H1 (cell line): ENCODE results near the gene OXER1. TPM values are rescaled to one million over a fixed set of nuclear protein-coding genes. Genes with fewer than 3 reads are reported as not detected.

Experiments used
- CTCF ChIA-PET: fragments of 300-600 bp; sonication (Branson Sonifier 250); formaldehyde crosslinking; loops from one replicate; lab custom pipeline; 2021; ENCODE audit not compliant: partially characterized antibody; lab: Charles Lee
- POLR2A ChIA-PET: fragments of 300-600 bp; sonication (Branson Sonifier 250); formaldehyde crosslinking; loops from one replicate; lab custom pipeline; 2021; ENCODE audit warnings: inconsistent platforms; ENCODE audit not compliant: partially characterized antibody; lab: Charles Lee
- DNase-seq, 2 experiments: peaks; one replicate each; pipeline versions ENCODE4 v3.0.0 to v3.0.0-alpha.2; 2010 to 2022; ENCODE audit warnings: low spot score in 2 of 2, low read depth in 1 of 2, mixed read lengths in 1 of 2
- FAIRE-seq: peaks from 2 replicates; lab custom pipeline; 2011; peaks lifted over from hg19 to GRCh38; lab: Jason Lieb, UNC
- H2AFZ ChIP-seq: 2 replicates; pipeline ENCODE4 v1.8.1; 2012; ENCODE audit warnings: low read length, inconsistent platforms
- H2AK5ac ChIP-seq: 2 replicates; pipeline ENCODE4 v1.6.1; 2013; ENCODE audit warnings: low read depth, low read length
- H2BK120ac ChIP-seq: replicated peaks from 2 replicates; pipeline ENCODE3; 2013; ENCODE audit warnings: low read depth, low read length, inconsistent platforms
- H2BK12ac ChIP-seq: 2 replicates; pipeline ENCODE4 v1.6.1; 2013; ENCODE audit warnings: low read depth, low read length
- H2BK15ac ChIP-seq: 2 replicates; pipeline ENCODE4 v1.6.1; 2013; ENCODE audit warnings: low read length
- H2BK20ac ChIP-seq: 2 replicates; pipeline ENCODE4 v1.6.1; 2013; ENCODE audit warnings: low read length
- H2BK5ac ChIP-seq: 2 replicates; pipeline ENCODE4 v1.6.1; 2013; ENCODE audit warnings: low read depth, low read length
- H3K14ac ChIP-seq: 2 replicates; pipeline ENCODE4 v1.6.1; 2013; ENCODE audit warnings: inconsistent platforms; ENCODE audit not compliant: insufficient read length
- H3K18ac ChIP-seq: 2 replicates; pipeline ENCODE4 v1.6.1; 2013; ENCODE audit warnings: low read length; ENCODE audit errors: extremely low read depth
- H3K23ac ChIP-seq: 2 replicates; pipeline ENCODE4 v1.6.1; 2013; ENCODE audit warnings: inconsistent platforms; ENCODE audit not compliant: insufficient read length
- H3K23me2 ChIP-seq: 2 replicates; pipeline ENCODE4 v1.6.1; 2013; ENCODE audit warnings: low read depth, low read length
- H3K27ac ChIP-seq: 2 replicates; pipeline ENCODE4 v1.6.1; 2011; ENCODE audit warnings: low read depth, low read length, inconsistent platforms
- H3K27me3 ChIP-seq, 4 experiments: replicated peaks in 1 of 4; 1 replicate in 1 of 4; 2 replicates in 3 of 4; pipeline versions ENCODE4 v1.6.1 to v1.8.1; 2011 to 2013; ENCODE audit warnings: low read length in 3 of 4, mild to moderate bottlenecking in 3 of 4, inconsistent platforms in 2 of 4, mixed read lengths in 2 of 4, moderate library complexity in 1 of 4; ENCODE audit not compliant: control insufficient read depth in 3 of 4, insufficient read depth in 3 of 4; ENCODE audit errors: extremely low read depth in 1 of 4
- H3K36me3 ChIP-seq, 4 experiments: 2 replicates each; pipeline versions ENCODE4 v1.6.1 to v1.8.1; 2011 to 2013; ENCODE audit warnings: mild to moderate bottlenecking in 4 of 4, low read length in 3 of 4, moderate library complexity in 2 of 4, control low read depth in 1 of 4, inconsistent platforms in 1 of 4; ENCODE audit not compliant: insufficient read depth in 4 of 4, control insufficient read depth in 2 of 4
- H3K4ac ChIP-seq: replicated peaks from 2 replicates; pipeline ENCODE3; 2013; ENCODE audit warnings: low read length, low read depth, mixed read lengths, inconsistent platforms; ENCODE audit not compliant: insufficient read length
- H3K4me1 ChIP-seq, 4 experiments: replicated peaks in 1 of 4; 1 replicate in 1 of 4; 2 replicates in 3 of 4; pipeline versions ENCODE4 v1.6.1 to v1.8.1; 2011 to 2013; ENCODE audit warnings: low read length in 3 of 4, inconsistent platforms in 2 of 4, mixed read lengths in 1 of 4; ENCODE audit not compliant: insufficient read depth in 4 of 4, control insufficient read depth in 3 of 4
- H3K4me2 ChIP-seq, 2 experiments: 2 replicates each; pipeline versions ENCODE4 v1.6.1 to v1.8.1; 2011 to 2013; ENCODE audit warnings: low read depth in 2 of 2, low read length in 2 of 2, control low read depth in 1 of 2, inconsistent platforms in 1 of 2, mild to moderate bottlenecking in 1 of 2; ENCODE audit not compliant: insufficient read depth in 1 of 2
- H3K4me3 ChIP-seq, 4 experiments: fragments of 200-600, 300-600 bp in 1 of 4; sonication (generic), shearing (Covaris generic), sonication (Bioruptor Twin) in 1 of 4; 2 replicates each; pipeline versions ENCODE4 v1.5.1 to v1.8.1; 2011 to 2016; ENCODE audit warnings: low read length in 4 of 4, low read depth in 3 of 4, control low read depth in 2 of 4, inconsistent platforms in 2 of 4, mild to moderate bottlenecking in 2 of 4, mixed read lengths in 1 of 4, moderate library complexity in 1 of 4; ENCODE audit not compliant: insufficient read depth in 2 of 4; ENCODE audit errors: extremely low read depth in 1 of 4
- H3K56ac ChIP-seq: replicated peaks from 2 replicates; pipeline ENCODE3; 2013; ENCODE audit warnings: low read depth, mild to moderate bottlenecking, mixed read lengths, low read length, inconsistent platforms; ENCODE audit not compliant: insufficient read length
- H3K79me1 ChIP-seq: 2 replicates; pipeline ENCODE4 v1.6.1; 2013; ENCODE audit warnings: low read depth, low read length, control low read depth
- H3K79me2 ChIP-seq, 2 experiments: 2 replicates each; pipeline versions ENCODE4 v1.6.1 to v1.8.1; 2012 to 2013; ENCODE audit warnings: low read length in 2 of 2, mild to moderate bottlenecking in 2 of 2, inconsistent platforms in 1 of 2; ENCODE audit not compliant: insufficient read depth in 2 of 2, control insufficient read depth in 1 of 2
- H3K9ac ChIP-seq, 4 experiments: replicated peaks in 1 of 4; 1 replicate in 1 of 4; 2 replicates in 3 of 4; pipeline versions ENCODE4 v1.6.1 to v1.8.1; 2011 to 2013; ENCODE audit warnings: low read depth in 3 of 4, low read length in 3 of 4, control low read depth in 2 of 4, mild to moderate bottlenecking in 2 of 4, moderate library complexity in 2 of 4, inconsistent platforms in 1 of 4; ENCODE audit errors: extremely low read depth in 1 of 4
- H3K9me3 ChIP-seq, 2 experiments: 2 replicates each; pipeline versions ENCODE4 v1.6.1 to v1.8.1; 2012 to 2013; ENCODE audit warnings: mild to moderate bottlenecking in 2 of 2, moderate library complexity in 2 of 2, control low read depth in 1 of 2, inconsistent platforms in 1 of 2, low read depth in 1 of 2, low read length in 1 of 2, mixed read lengths in 1 of 2; ENCODE audit not compliant: insufficient read depth in 2 of 2
- H4K20me1 ChIP-seq, 2 experiments: replicated peaks in 1 of 2; 2 replicates each; pipeline versions ENCODE3 to v1.8.1; 2011 to 2013; ENCODE audit warnings: inconsistent platforms in 2 of 2, low read length in 2 of 2, mild to moderate bottlenecking in 1 of 2; ENCODE audit not compliant: insufficient read depth in 2 of 2, control insufficient read depth in 1 of 2
- H4K5ac ChIP-seq: 2 replicates; pipeline ENCODE4 v1.6.1; 2013; ENCODE audit warnings: low read length, low read depth, mixed read lengths, inconsistent platforms; ENCODE audit not compliant: insufficient read length
- H4K8ac ChIP-seq: 2 replicates; pipeline ENCODE4 v1.8.0; 2013; ENCODE audit warnings: mild to moderate bottlenecking, moderate library complexity, low read length, inconsistent platforms; ENCODE audit not compliant: insufficient read depth; ENCODE audit errors: extremely low read depth
- H4K91ac ChIP-seq: replicated peaks from 2 replicates; pipeline ENCODE3; 2013; ENCODE audit warnings: low read length, mixed read lengths, inconsistent platforms; ENCODE audit not compliant: insufficient read length
- BACH1 ChIP-seq: IDR thresholded peaks from 2 replicates; pipeline ENCODE4 v1.6.1; 2012; ENCODE audit warnings: low read length, improper control_type of control experiment
- CBX8 ChIP-seq: fragments of 300-800, 300-1000 bp; sonication (generic); IDR thresholded peaks from 2 replicates; pipeline ENCODE4 v1.7.1; 2016; ENCODE audit warnings: low read depth, low read length, borderline replicate concordance
- EZH2 ChIP-seq: fragments of 200-600 bp; sonication (generic); IDR thresholded peaks from 2 replicates; pipeline ENCODE4 v1.7.1; 2012; ENCODE audit warnings: low read depth, mild to moderate bottlenecking, moderate library complexity, low read length, inconsistent platforms; ENCODE audit not compliant: severe bottlenecking
- KDM1A ChIP-seq: fragments of 200-600, 300-600 bp; sonication (generic); IDR thresholded peaks from 2 replicates; pipeline ENCODE4 v1.7.1; 2016; ENCODE audit warnings: mild to moderate bottlenecking, low read length, borderline replicate concordance
- PHF8 ChIP-seq: fragments of 200-600 bp; sonication (generic); conservative IDR thresholded peaks from 2 replicates; pipeline ENCODE4 v1.7.1; 2012; ENCODE audit warnings: low read depth, mild to moderate bottlenecking, inconsistent platforms, low read length, moderate library complexity
- POLR2AphosphoS5 ChIP-seq: IDR thresholded peaks from 2 replicates; pipeline ENCODE4 v1.6.1; 2011; ENCODE audit warnings: low read depth, low read length
- RFX5 ChIP-seq: IDR thresholded peaks from 2 replicates; pipeline ENCODE4 v1.6.1; 2011; ENCODE audit warnings: low read depth, low read length, improper control_type of control experiment, borderline replicate concordance
- TAF1 ChIP-seq: IDR thresholded peaks from 2 replicates; pipeline ENCODE4 v1.6.1; 2011; ENCODE audit warnings: mild to moderate bottlenecking, low read depth, low read length
- TEAD4 ChIP-seq: IDR thresholded peaks from 2 replicates; pipeline ENCODE4 v1.6.1; 2012; ENCODE audit warnings: low read depth, low read length, inconsistent platforms, mixed read lengths
- USF2 ChIP-seq: IDR thresholded peaks from 2 replicates; pipeline ENCODE4 v1.6.1; 2011; ENCODE audit warnings: low read length, improper control_type of control experiment
- ZNF274 ChIP-seq: IDR thresholded peaks from 2 replicates; pipeline ENCODE4 v1.7.0; 2012; ENCODE audit warnings: low read length, borderline replicate concordance; ENCODE audit errors: extremely low read depth
- WGBS, 2 experiments: shearing (Covaris generic) in 1 of 2; methylation state at CpG; one replicate each; pipeline versions ENCODE4 v1.1.6 to v1.1.7; 2013 to 2015; ENCODE audit warnings: low lambda C conversion rate in 2 of 2, mixed read lengths in 2 of 2, inconsistent platforms in 1 of 2, low coverage in 1 of 2, missing lambda C conversion rate in 1 of 2; ENCODE audit not compliant: insufficient replicate concordance in 2 of 2, insufficient coverage in 1 of 2, insufficient read length in 1 of 2; ENCODE audit errors: extremely low coverage in 1 of 2, missing lambda C conversion rate in 1 of 2; 5-methylcytosine and 5-hydroxymethylcytosine counted together
- polyA plus RNA-seq, 7 experiments: library from polyadenylated mRNA; depleted of rRNA in 3 of 7; stranded (reverse) in 5 of 7; unstranded in 2 of 7; fragments of >200 nt in 5 of 7; fragments of 200-250 nt in 2 of 7; gene quantifications; 1 replicate in 5 of 7; 2 replicates in 1 of 7; 4 replicates in 1 of 7; pipeline versions ENCODE4 v1.2.1 to v1.2.3, GENCODE V29; 2011 to 2013; ENCODE audit warnings: missing spikeins in 2 of 7, mixed read lengths in 2 of 7
- total RNA-seq: library from RNA; stranded (reverse); fragmentation: NEBNext Ultra II Directional; extraction: Animal tissue kit (Norgen Biotek cat#: 25700); gene quantifications from 2 replicates; pipeline ENCODE4 v1.2.1, GENCODE V29; 2021

Gene OXER1
- total and polyA plus RNA-seq, 2 of the 8 experiments (the other 6 are each of a cell fraction or from before 2014, with no cell fraction given), result 1.2 to 2.9 TPM

GRCh38 chr2:42808301-42808700, 44.4 kb upstream of the OXER1 start:
- no peak overlapping the region for H2AFZ ChIP-seq
- no peaks in the 10 kb centered on the region for H3K27me3 ChIP-seq
- no peak overlapping the region for H3K23ac ChIP-seq
- H3K14ac ChIP-seq, result no peak overlapping the region
- no peak overlapping the region; the same call in 1 of the 2 replicates for H2BK15ac ChIP-seq
- ChIA-PET CTCF (interaction anchor here (0.7 to 1.0 kb wide), 2 partner anchors 38 to 302 kb away, joined by 3 read pairs; no protein-coding TSS in a partner anchor), POLR2A (interaction anchor here (3.5 kb wide), 1 partner anchor 16 kb away, joined by 61 read pairs; the partner anchor contains the start of gene HAAO)
- WGBS, 2 experiments, result 92% methylated on average over 5 of the region's 5 CpGs; no CpG with 5 or more reads in 1 of the 2 experiments
- peaks cover 4% of the 10 kb centered on the region; the same call in 1 of the 2 replicates for H3K23me2 ChIP-seq
- H3K18ac ChIP-seq, result no peak overlapping the region
- H3K9me3 ChIP-seq, result no peaks in the 10 kb centered on the region
- H2BK20ac ChIP-seq, result no peak overlapping the region
- no peak overlapping the region for H2AK5ac ChIP-seq
- no peak overlapping the region for H4K91ac ChIP-seq
- H2BK12ac ChIP-seq, result no peak overlapping the region
- no peak overlapping the region for H3K4ac ChIP-seq
- DNase-seq, result peak in 1 of 2 experiments; percentile 39
- H3K56ac ChIP-seq, result no peak overlapping the region
- H3K79me2 ChIP-seq, result no peaks in the 10 kb centered on the region
- no peak overlapping the region for H3K9ac ChIP-seq
- no peaks in the 10 kb centered on the region for H4K20me1 ChIP-seq
- no peak overlapping the region for H2BK5ac ChIP-seq
- peaks cover 0 to 3% (median 0%) of the 10 kb centered on the region in 4 experiments; a peak in 4 of 7 replicates for H3K4me1 ChIP-seq
- no peak overlapping the region for H3K4me2 ChIP-seq
- no peak overlapping the region for H4K5ac ChIP-seq
- no peak overlapping the region for H2BK120ac ChIP-seq
- H3K36me3 ChIP-seq, result no peaks in the 10 kb centered on the region
- FAIRE-seq, result no peak
- H3K4me3 ChIP-seq, result no peak overlapping the region
- H4K8ac ChIP-seq, result no peak overlapping the region
- no peak overlapping the region for H3K27ac ChIP-seq
- no peaks in the 10 kb centered on the region for H3K79me1 ChIP-seq
- TF ChIP-seq POLR2AphosphoS5 (no peak), BACH1 (no peak), CBX8 (no peak), TEAD4 (no peak), EZH2 (no peak), TAF1 (no peak), USF2 (no peak), PHF8 (no peak), RFX5 (no peak), KDM1A (no peak), ZNF274 (no peak)
